Measurements from ENCODE around the gene TEDC2.

TEDC2 gene

DNA sequence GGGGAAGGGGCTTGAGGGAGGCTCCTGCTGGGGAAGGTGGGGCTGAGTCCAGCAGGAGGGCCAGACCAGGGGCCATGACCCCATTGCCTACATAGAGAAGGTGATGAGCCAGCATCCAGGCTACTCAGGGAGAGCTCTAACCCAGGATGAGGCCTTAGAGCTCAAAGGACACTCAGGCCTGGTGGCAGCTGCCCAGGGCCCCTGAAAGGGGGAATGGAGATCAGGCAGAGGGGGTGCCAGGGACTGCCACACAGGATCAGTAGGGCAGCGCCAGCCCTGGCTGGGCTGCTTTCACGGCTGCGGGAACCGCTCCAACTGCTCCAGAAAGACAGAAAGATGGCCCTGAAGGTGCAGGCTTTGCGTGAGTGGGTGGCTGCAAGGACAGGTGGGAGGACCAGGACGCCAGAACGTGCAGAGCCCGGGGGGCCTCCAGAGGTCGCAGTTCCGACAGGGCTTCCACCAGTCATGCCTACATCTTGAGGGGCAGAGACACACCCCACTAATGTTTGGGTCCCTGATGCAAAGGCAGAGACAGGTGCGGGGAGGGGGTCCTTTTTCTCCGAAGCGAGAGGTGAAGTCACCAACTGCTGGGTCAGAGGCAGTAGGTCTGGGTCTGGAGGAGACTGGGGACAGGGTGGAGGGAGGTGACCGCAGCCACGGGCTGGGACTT is 53.0 kb downstream of the TEDC2 start:
- DNase-seq (ENCODE audit: low read depth in 3 of 3, low spot score in 1 of 3): no peak

GRCh38 chr16:2513405-2514332 is 53.8 kb downstream of the TEDC2 start, which contains the start of gene ATP6V0C:
Gene ATP6V0C (plus strand): TSS chr16:2513952. CDS start chr16:2514104, 152 bp downstream.
- DNase-seq (ENCODE audit: low read depth in 3 of 3, low spot score in 1 of 3): peak; percentile 77 to 87 (median 80)
